ENCODE measurements around the gene ZNF236.

The ZNF236 gene

GRCh38 chr18:76983613-76984051, 161.3 kb downstream of the ZNF236 start:
- no peak overlapping the region for H3K27ac ChIP-seq
- TF ChIP-seq, protein P1, sequence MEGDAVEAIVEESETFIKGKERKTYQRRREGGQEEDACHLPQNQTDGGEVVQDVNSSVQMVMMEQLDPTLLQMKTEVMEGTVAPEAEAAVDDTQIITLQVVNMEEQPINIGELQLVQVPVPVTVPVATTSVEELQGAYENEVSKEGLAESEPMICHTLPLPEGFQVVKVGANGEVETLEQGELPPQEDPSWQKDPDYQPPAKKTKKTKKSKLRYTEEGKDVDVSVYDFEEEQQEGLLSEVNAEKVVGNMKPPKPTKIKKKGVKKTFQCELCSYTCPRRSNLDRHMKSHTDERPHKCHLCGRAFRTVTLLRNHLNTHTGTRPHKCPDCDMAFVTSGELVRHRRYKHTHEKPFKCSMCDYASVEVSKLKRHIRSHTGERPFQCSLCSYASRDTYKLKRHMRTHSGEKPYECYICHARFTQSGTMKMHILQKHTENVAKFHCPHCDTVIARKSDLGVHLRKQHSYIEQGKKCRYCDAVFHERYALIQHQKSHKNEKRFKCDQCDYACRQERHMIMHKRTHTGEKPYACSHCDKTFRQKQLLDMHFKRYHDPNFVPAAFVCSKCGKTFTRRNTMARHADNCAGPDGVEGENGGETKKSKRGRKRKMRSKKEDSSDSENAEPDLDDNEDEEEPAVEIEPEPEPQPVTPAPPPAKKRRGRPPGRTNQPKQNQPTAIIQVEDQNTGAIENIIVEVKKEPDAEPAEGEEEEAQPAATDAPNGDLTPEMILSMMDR (IDR thresholded peaks at IDR 0.05): peak; percentile 64
- no peak for TF ChIP-seq ZFX (IDR thresholded peaks at IDR 0.05; ENCODE audit: borderline replicate concordance)

GRCh38 chr18:76984193-76985155, 162.1 kb downstream of the ZNF236 start:
- no peak overlapping the region for H3K27ac ChIP-seq

GRCh38 chr18:76985156-76985950, 163.0 kb downstream of the ZNF236 start:
- no peak overlapping the region for H3K27ac ChIP-seq
- TF ChIP-seq ZFX (IDR thresholded peaks at IDR 0.05; ENCODE audit: borderline replicate concordance): no peak
- TF ChIP-seq, protein P1 (IDR thresholded peaks at IDR 0.05): no peak

More at GRCh38 chr18:76984193-76985155, 162.1 kb downstream of the ZNF236 start:
- no peak for TF ChIP-seq ZFX (IDR thresholded peaks at IDR 0.05; ENCODE audit: borderline replicate concordance)
- TF ChIP-seq, protein P1 (IDR thresholded peaks at IDR 0.05): no peak

- H3K27ac ChIP-seq: no peak overlapping the region
- no peak for TF ChIP-seq ZFX (IDR thresholded peaks at IDR 0.05; ENCODE audit: borderline replicate concordance)
- TF ChIP-seq, protein P1 (IDR thresholded peaks at IDR 0.05): no peak
These were observed 163.5 kb downstream of the ZNF236 start for GRCh38 chr18:76985951-76986236.

GRCh38 chr18:76986406-76986805, 164.0 kb downstream of the ZNF236 start:
- no peak for TF ChIP-seq ZFX (IDR thresholded peaks at IDR 0.05; ENCODE audit: borderline replicate concordance)
- TF ChIP-seq, protein P1 (IDR thresholded peaks at IDR 0.05): no peak
- H3K27ac ChIP-seq: no peak overlapping the region

GRCh38 chr18:76988031-76988826, 165.9 kb downstream of the ZNF236 start:
- TF ChIP-seq, protein P1 (IDR thresholded peaks at IDR 0.05): no peak
- TF ChIP-seq ZFX (IDR thresholded peaks at IDR 0.05; ENCODE audit: borderline replicate concordance): no peak
- no peak overlapping the region for H3K27ac ChIP-seq

Data from 22Rv1 (cell line).